GM20000 (cell line): ENCODE data around the gene CYB5R4.

Experiments used
- DNase-seq: peaks from one replicate; pipeline ENCODE4 v3.0.0; 2012; ENCODE audit warnings: low spot score
- CTCF ChIP-seq: IDR thresholded peaks from 2 replicates; pipeline ENCODE4 v1.5.1; 2012; ENCODE audit warnings: mild to moderate bottlenecking, control low read depth; ENCODE audit errors: extremely low read depth, missing control alignments

The CYB5R4 gene

GRCh38 chr6:83862776-83863471 is 3.4 kb downstream of the CYB5R4 start:
- DNase-seq, result no peak
- no peak for TF ChIP-seq CTCF

- DNase-seq, result no peak
- no peak for TF ChIP-seq CTCF
These were observed 7.6 kb downstream of the CYB5R4 start for GRCh38 chr6:83867043-83867442.

- TF ChIP-seq CTCF, result no peak
- no peak for DNase-seq
These were observed 8.2 kb downstream of the CYB5R4 start for GRCh38 chr6:83867527-83868161.

- no peak for DNase-seq
- no peak for TF ChIP-seq CTCF
These were observed 9.2 kb downstream of the CYB5R4 start for GRCh38 chr6:83868639-83869038.

GRCh38 chr6:83870649-83871048 is 11.2 kb downstream of the CYB5R4 start:
- TF ChIP-seq CTCF, result no peak
- no peak for DNase-seq

GRCh38 chr6:83872386-83873118 is 13.1 kb downstream of the CYB5R4 start:
- TF ChIP-seq CTCF, result no peak

GRCh38 chr6:83873869-83874268 is 14.4 kb downstream of the CYB5R4 start:
- no peak for DNase-seq
- TF ChIP-seq CTCF, result no peak

More at GRCh38 chr6:83872386-83873118, 13.1 kb downstream of the CYB5R4 start:
- DNase-seq, result no peak
